Natural killer cell (primary cell): ENCODE measurements around the gene HOXB6. TPM values are rescaled to one million over a fixed set of nuclear protein-coding genes. Genes with fewer than 3 reads are reported as not detected.
A peak's percentile ranks its signal among the peaks of the same experiment; 100 is the strongest.

Source experiments
- ATAC-seq, 3 donors: fragments of 150-1000 bp in 2 of 3; fragments of 200-7000 bp in 1 of 3; cut with Tn5 transposase; 1 replicate in 1 of 3; 2 replicates in 2 of 3; pipeline ENCODE4 v1.10.0; 2021; ENCODE audit warnings: mild to moderate bottlenecking in 2 of 3, moderate library complexity in 2 of 3
- DNase-seq, 2 donors: peaks; one replicate each; pipeline versions ENCODE4 v3.0.0 to v3.0.0-alpha.2; 2013 to 2021; ENCODE audit warnings: mixed read lengths in 1 of 2
- H3K27ac ChIP-seq: one replicate; pipeline ENCODE4 v1.5.1; 2013; ENCODE audit warnings: mild to moderate bottlenecking, low read length
- H3K27me3 ChIP-seq: one replicate; pipeline ENCODE4 v1.6.1; 2013; ENCODE audit warnings: low read length; ENCODE audit not compliant: control insufficient read depth, insufficient read depth
- H3K36me3 ChIP-seq: one replicate; pipeline ENCODE4 v1.6.1; 2013; ENCODE audit warnings: low read length; ENCODE audit not compliant: control insufficient read depth, insufficient read depth
- H3K4me1 ChIP-seq: one replicate; pipeline ENCODE4 v1.6.1; 2013; ENCODE audit warnings: low read length; ENCODE audit not compliant: control insufficient read depth, insufficient read depth
- H3K4me3 ChIP-seq: one replicate; pipeline ENCODE4 v1.5.1; 2013; ENCODE audit warnings: low read length
- H3K9me3 ChIP-seq: one replicate; pipeline ENCODE4 v1.6.1; 2013; ENCODE audit warnings: low read length; ENCODE audit not compliant: control insufficient read depth, insufficient read depth
- H3K27ac Mint-ChIP-seq, 2 donors: one replicate each; pipeline ENCODE4 v1.8.0; 2022; ENCODE audit warnings: mild to moderate bottlenecking in 2 of 2, mixed read lengths in 2 of 2, moderate library complexity in 1 of 2
- H3K27me3 Mint-ChIP-seq, 2 donors: one replicate each; pipeline ENCODE4 v1.8.0; 2022; ENCODE audit warnings: low read depth in 2 of 2, mixed read lengths in 2 of 2
- H3K36me3 Mint-ChIP-seq: one replicate; pipeline ENCODE4 v1.8.0; 2022; ENCODE audit warnings: mixed read lengths
- H3K4me1 Mint-ChIP-seq, 2 donors: one replicate each; pipeline ENCODE4 v1.8.0; 2022; ENCODE audit warnings: mixed read lengths in 2 of 2
- H3K4me3 Mint-ChIP-seq: one replicate; pipeline ENCODE4 v1.8.0; 2022; ENCODE audit warnings: mild to moderate bottlenecking, moderate library complexity, mixed read lengths
- H3K9me3 Mint-ChIP-seq, 2 donors: one replicate each; pipeline ENCODE4 v1.8.0; 2022; ENCODE audit warnings: mixed read lengths in 2 of 2
- CTCF ChIP-seq: fragments of 200-600 bp; IDR thresholded peaks from one replicate; pipeline ENCODE4 v1.8.0; 2022; ENCODE audit warnings: antibody characterized with exemption
- WGBS: methylation state at CpG from one replicate; pipeline ENCODE4 v1.1.7; 2013; ENCODE audit warnings: missing lambda C conversion rate; ENCODE audit not compliant: insufficient coverage; 5-methylcytosine and 5-hydroxymethylcytosine counted together
- intact Hi-C: fragments of 100-400 bp; cut with micrococcal nuclease; formaldehyde crosslinking; loops from one replicate; pipeline ENCODE4 v1.14.2; 2022
- total RNA-seq, 4 donors: library from RNA; stranded (reverse); fragments of 120-200 nt in 1 of 4; gene quantifications; one replicate each; pipeline versions ENCODE4 v1.2.3 to v1.2.4, GENCODE V29; 2013 to 2022

Gene HOXB6
- total RNA-seq, 3 donors from 2014 or later (not counting 1 experiment from before 2014, with no cell fraction given) = not detected

GRCh38 chr17:48593126-48593829 lies 11.5 kb downstream of the HOXB6 start, which contains the start of gene HOXB5:
TSS of gene HOXB5 (minus strand) at chr17:48593779. CDS start at chr17:48593682, 97 bp downstream.
- WGBS = under 1% methylated on average over 49 of the region's 50 CpGs
- peak within 1 kb of the TSS; percentile 48 for H3K27ac Mint-ChIP-seq
- ATAC-seq = peak in 2 of 3 donors; percentile 17 to 25
- H3K4me1 ChIP-seq = peaks cover 44% of the 10 kb centered on the region
- TF ChIP-seq CTCF = no peak
- H3K4me1 Mint-ChIP-seq = peaks cover 39 to 49% of the 10 kb centered on the region in 2 donors
- no peaks in the 10 kb centered on the region for H3K36me3 ChIP-seq
- no peaks in the 10 kb centered on the region for H3K9me3 ChIP-seq
- peak within 1 kb of the TSS; percentile 87 for H3K4me3 Mint-ChIP-seq
- no peaks in the 10 kb centered on the region for H3K36me3 Mint-ChIP-seq
- intact Hi-C loops = loop anchor here (1.0 to 5.0 kb wide), 2 partner anchors 257 to 331 kb away; no protein-coding TSS in a partner anchor
- peak in 1 of 2 donors; percentile 57 for DNase-seq
- peak within 1 kb of the TSS; percentile 14 for H3K4me3 ChIP-seq
- H3K9me3 Mint-ChIP-seq = no peaks in the 10 kb centered on the region
- H3K27me3 Mint-ChIP-seq = peaks cover 80 to 87% of the 10 kb centered on the region in 2 donors
- no peak within 1 kb of the TSS for H3K27ac ChIP-seq
- H3K27me3 ChIP-seq = peaks cover 65% of the 10 kb centered on the region

- H3K4me3 ChIP-seq = no peak overlapping the region
- peak; percentile 37 to 47 for DNase-seq
- peak overlapping the region; percentile 48 for H3K27ac Mint-ChIP-seq
Measured at GRCh38 chr17:48592577-48592976, 12.2 kb downstream of the HOXB6 start.

GRCh38 chr17:48592057-48592514 lies 12.7 kb downstream of the HOXB6 start:
- H3K9me3 ChIP-seq = no peaks in the 10 kb centered on the region
- Mint-ChIP-seq H3K27ac (no peak overlapping the region), H3K27me3 (peaks cover 80 to 87% of the 10 kb centered on the region in 2 donors), H3K4me1 (peaks cover 27 to 37% of the 10 kb centered on the region in 2 donors), H3K36me3 (no peaks in the 10 kb centered on the region), H3K9me3 (no peaks in the 10 kb centered on the region), H3K4me3 (no peak overlapping the region)
- peaks cover 60% of the 10 kb centered on the region for H3K27me3 ChIP-seq
- no peak overlapping the region for H3K4me3 ChIP-seq
- DNase-seq (no peak), ATAC-seq (no peak)
- peaks cover 33% of the 10 kb centered on the region for H3K4me1 ChIP-seq
- no peaks in the 10 kb centered on the region for H3K36me3 ChIP-seq
- intact Hi-C loops = loop anchor here (5.0 kb wide), 1 partner anchor 330 kb away; no protein-coding TSS in a partner anchor
- no peak for TF ChIP-seq CTCF
- 20% methylated on average over 33 of the region's 33 CpGs for WGBS
- H3K27ac ChIP-seq = no peak overlapping the region

More at GRCh38 chr17:48592577-48592976, 12.2 kb downstream of the HOXB6 start:
- no peaks in the 10 kb centered on the region for H3K9me3 Mint-ChIP-seq
- no peaks in the 10 kb centered on the region for H3K36me3 Mint-ChIP-seq
- intact Hi-C loops = loop anchor here (5.0 kb wide), 1 partner anchor 330 kb away; no protein-coding TSS in a partner anchor
- Histone ChIP-seq H3K27me3 (peaks cover 62% of the 10 kb centered on the region), H3K9me3 (no peaks in the 10 kb centered on the region), H3K27ac (no peak overlapping the region), H3K4me1 (peaks cover 38% of the 10 kb centered on the region), H3K36me3 (no peaks in the 10 kb centered on the region)
- peaks cover 81 to 87% of the 10 kb centered on the region in 2 donors for H3K27me3 Mint-ChIP-seq
- H3K4me3 Mint-ChIP-seq = peak overlapping the region; percentile 87
- peak in 1 of 3 donors; percentile 28 for ATAC-seq
- peaks cover 32 to 42% of the 10 kb centered on the region in 2 donors for H3K4me1 Mint-ChIP-seq
- TF ChIP-seq CTCF = no peak
- 3% methylated on average over 14 of the region's 14 CpGs for WGBS
